Jurkat, Clone E6-1 (cell line): ENCODE results near the gene SMYD3.
"Not testable (repeated sequence)": the region's sequence is repeated elsewhere in the genome, so short reads cannot be mapped to it uniquely, and the experiment has no call there.

Experiments
- DNase-seq: peaks from one replicate; pipeline ENCODE4 v3.0.0-alpha.2; 2011; ENCODE audit warnings: low read depth, low spot score
- H3K4me3 ChIP-seq: 2 replicates; pipeline ENCODE4 v1.5.1; 2011; ENCODE audit warnings: mild to moderate bottlenecking, low read length, control low read depth, moderate library complexity

SMYD3 gene

GRCh38 chr1:246329900-246330299 lies 177.2 kb downstream of the SMYD3 start:
- DNase-seq: no peak
- H3K4me3 ChIP-seq: no peak overlapping the region

- H3K4me3 ChIP-seq, DNase-seq: not testable (repeated sequence)
These were observed 177.8 kb downstream of the SMYD3 start for GRCh38 chr1:246329292-246329691.

GRCh38 chr1:246324711-246325110 lies 182.4 kb downstream of the SMYD3 start:
- no peak overlapping the region for H3K4me3 ChIP-seq
- no peak for DNase-seq

GRCh38 chr1:246324033-246324432 lies 183.0 kb downstream of the SMYD3 start:
- H3K4me3 ChIP-seq, DNase-seq: not testable (repeated sequence)

- no peak for DNase-seq
- H3K4me3 ChIP-seq: no peak overlapping the region
These were observed 186.8 kb downstream of the SMYD3 start for GRCh38 chr1:246320286-246320685.

DNA sequence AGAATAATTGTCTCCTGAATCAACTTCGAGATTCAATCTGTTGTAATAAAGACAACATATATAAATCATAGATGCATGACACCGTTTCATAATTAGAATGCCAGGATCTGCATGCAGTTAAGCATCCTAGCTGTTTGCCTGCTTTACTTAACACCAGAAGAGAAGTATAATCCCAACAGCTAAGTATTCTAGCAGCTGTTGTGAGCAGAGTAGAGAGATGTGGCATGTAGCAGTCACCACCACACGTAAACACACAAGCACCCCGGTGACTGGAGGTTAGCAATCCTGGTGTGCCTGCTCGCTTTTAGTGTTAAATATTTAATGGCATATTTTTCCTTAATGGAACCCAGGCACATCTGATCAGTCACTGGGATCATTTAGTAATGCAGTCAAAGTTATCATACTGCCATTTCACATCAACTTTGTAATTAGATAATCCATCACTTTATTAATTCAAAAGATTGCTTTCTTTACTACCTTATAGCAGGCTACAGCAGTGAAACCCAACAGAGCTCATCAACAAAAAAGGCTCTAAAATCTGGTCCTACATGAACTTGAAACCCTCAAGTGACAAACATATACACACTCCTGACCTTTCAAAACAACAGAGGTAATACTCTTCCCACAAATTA lies 187.9 kb downstream of the SMYD3 start:
- no peak overlapping the region for H3K4me3 ChIP-seq
- DNase-seq: no peak

DNA sequence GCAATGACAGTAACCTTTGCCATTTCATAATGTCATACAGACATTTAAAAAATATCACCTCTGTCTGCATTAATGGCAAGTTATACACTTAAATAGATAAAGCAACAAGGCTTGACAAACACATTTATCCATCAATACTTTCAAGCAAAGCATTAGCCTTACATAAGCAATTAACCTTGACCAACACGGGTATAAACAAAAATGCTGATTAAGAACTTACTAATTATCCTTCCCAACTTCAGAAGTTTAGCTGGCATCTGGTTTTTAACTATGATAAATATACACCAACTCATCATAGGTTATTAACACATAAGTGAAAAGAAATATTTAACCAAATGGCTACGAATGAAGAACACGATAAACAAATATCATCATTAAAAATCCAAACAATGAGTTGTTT lies 188.5 kb downstream of the SMYD3 start:
- H3K4me3 ChIP-seq: no peak overlapping the region
- DNase-seq: no peak

DNA sequence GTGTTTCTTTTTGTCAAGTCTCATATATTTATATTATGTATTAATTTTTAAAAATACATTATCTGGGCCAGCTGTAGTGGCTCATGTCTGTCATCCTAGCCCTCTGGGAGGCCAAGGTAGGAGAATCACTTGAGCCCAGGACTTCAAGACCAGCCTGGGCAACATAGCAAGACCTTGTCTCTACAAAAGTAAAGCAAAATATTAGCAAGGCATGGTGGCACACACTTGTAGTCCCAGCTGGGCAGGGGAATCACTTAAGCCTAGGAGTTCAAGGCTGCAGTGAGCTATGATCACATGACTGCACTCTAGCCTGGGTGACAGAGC lies 189.1 kb downstream of the SMYD3 start:
- H3K4me3 ChIP-seq: no peak overlapping the region
- DNase-seq: no peak

DNA sequence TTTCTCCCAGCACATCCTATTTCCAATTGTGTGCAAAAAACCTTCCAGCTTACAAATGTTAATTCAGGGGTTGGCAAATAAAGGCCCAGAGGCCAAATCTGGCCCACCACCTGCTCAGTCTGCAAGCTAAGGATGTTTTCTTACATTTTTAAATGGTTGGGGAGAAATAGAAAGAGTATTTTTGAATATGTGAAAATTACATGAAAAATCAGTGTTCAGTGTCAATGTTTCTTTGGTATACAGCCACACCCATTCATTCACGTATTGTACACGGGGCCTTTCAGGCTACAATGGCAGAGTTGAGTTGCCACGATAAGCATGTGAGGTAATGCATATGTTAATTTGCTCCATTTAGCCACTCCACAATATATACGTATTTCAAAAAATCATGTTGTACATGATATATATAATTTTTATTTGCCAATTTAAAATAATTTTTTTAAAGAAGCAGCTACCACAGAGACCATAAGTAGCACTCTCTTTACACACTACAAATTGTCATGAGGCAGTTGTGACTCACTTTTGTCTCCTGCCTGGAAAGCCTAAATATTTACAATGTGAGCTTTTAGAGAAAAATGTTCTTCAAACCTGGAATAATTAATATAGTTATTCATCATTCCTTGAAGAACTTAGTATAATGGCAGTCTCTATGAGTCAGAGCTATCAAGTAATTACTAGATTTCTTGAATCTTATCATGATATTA lies 189.6 kb downstream of the SMYD3 start:
- no peak for DNase-seq
- H3K4me3 ChIP-seq: no peak overlapping the region

DNA sequence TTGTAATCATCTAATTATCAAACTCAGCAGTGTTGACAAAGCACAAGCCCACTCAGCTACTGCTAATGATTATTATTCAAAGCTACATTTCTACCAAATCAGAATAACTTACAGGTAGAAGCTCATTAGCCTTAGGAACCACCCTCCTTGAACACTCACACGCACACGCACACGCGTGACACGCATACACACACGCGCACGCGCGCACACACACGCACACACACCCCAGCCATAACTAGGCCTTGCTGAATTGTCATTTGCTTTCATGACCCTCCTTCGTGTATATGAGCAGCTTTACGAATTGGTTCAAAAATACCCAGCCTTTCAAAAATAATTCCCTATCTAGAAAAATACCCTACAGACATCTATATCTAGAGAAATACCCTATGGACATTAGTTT lies 195.6 kb downstream of the SMYD3 start:
- H3K4me3 ChIP-seq: no peak overlapping the region
- DNase-seq: no peak

DNA sequence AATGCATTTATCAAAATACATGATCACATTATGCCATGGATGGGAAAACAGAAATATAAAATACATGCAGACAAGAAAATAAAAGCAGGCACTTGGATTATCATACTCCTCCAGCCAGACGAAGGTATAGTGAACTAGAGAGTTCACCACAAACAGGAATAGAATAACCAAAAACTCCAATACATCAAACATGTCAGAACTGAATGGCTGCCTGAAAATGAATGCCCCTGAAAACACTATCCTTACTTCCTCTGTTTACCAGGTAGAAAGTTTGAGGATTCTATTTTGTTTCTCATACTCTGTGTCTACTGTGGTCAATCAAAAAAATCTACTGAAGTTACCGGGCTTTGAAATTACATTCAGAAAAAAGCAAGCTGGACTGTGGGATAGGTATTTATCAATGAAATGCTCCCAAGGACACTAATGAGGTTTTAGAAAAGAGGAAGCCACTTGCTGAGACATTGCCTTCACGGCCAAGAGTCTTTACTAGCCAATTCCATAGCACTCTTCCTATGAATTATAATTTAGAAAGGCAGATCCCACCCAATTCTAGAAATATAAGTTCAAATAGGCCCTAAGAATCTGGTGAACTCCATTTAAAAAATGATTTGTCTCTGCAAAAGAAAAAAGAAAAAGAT lies 197.7 kb downstream of the SMYD3 start:
- no peak for DNase-seq
- no peak overlapping the region for H3K4me3 ChIP-seq

DNA sequence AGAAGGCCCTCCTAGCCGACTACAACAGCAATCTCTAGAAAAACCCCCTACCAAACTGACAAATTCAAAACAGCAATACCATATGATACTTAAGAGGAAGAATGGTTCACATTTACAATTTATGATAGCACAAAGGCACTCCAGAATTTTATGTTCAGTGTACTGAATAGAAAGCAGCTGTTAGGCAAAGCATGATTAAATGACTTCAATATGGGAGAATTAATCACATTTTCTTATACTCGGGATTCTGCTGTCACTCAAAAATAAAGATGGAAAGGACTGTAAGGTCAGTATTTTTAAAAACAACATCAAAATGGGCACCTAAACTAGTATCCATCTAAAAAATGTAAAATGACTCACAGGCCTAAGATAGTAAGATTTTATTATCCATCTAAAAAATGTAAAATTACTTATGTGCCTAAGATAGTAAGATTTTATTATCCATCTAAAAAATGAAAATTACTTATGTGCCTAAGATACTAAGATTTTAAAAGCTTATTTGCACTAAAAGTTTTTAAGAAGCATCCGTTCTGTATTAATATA lies 198.5 kb downstream of the SMYD3 start:
- no peak overlapping the region for H3K4me3 ChIP-seq
- DNase-seq: no peak

- H3K4me3 ChIP-seq: no peak overlapping the region
- no peak for DNase-seq
These were observed 200.6 kb downstream of the SMYD3 start for GRCh38 chr1:246306415-246307037.

DNA sequence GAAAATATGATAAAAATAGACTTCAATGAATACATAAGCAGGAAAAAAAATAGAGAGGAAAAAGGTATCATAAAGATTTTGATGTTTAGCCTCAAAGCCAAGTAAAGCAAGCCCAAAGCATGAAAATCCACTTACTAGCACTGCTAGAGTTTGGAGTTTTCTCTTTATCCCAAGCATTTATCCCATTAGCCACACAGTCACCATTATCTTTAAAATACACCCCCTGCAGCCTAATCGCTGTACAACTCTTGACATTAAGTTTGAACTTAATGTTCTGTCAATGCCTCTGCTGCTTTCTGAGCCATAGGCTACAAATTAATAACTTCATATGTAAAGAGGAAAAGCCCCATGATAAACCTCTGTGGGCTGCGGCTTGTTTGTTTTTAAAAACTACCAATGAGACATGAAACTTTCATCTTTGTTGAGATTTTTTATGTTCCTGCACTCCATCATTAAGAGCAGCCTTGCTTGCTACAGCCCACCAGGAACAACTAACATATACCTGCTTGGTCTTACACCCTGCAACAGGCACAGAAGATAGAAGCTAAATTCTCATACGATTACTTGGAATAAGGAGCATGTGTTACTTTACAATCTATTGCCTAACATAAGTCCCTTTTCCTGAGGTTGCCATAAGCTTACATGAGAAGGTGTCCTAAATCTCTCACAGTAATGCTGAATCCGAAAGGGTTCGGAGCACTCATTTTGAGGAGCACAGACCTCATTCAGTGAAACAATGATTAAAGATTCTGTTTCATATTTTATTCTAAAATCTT lies 202.4 kb downstream of the SMYD3 start:
- DNase-seq: no peak
- H3K4me3 ChIP-seq: no peak overlapping the region

DNA sequence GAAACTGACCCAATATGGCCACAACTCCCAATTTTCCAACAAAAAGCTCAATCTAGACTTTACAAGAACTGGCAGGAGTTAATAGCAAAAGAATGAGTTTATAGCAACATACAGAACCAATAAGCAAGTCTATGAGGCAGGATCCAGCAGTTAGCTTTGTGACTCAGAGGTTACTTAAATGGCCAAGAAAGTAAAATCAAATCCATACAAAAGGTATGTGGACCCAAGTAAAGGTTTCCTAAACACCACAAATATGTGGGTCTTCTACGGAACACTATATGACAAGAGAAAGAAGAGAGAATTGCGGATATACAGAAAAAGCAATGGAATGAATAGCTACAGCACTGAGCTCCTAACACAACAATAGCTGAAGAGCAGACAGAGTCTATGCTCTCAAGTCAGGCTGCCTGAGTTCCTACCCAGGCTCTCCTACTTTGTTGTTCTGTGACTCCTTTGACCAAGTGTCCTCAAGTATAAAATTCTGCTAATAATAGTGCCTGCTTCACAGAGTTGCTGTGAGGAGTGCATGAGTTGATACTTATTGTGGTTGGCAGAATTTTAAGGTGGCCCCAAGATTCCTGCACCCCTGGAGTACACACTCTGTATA lies 204.3 kb downstream of the SMYD3 start:
- H3K4me3 ChIP-seq: no peak overlapping the region
- no peak for DNase-seq

- H3K4me3 ChIP-seq: no peak overlapping the region
- no peak for DNase-seq
These were observed 204.8 kb downstream of the SMYD3 start for GRCh38 chr1:246302251-246302625.

DNA sequence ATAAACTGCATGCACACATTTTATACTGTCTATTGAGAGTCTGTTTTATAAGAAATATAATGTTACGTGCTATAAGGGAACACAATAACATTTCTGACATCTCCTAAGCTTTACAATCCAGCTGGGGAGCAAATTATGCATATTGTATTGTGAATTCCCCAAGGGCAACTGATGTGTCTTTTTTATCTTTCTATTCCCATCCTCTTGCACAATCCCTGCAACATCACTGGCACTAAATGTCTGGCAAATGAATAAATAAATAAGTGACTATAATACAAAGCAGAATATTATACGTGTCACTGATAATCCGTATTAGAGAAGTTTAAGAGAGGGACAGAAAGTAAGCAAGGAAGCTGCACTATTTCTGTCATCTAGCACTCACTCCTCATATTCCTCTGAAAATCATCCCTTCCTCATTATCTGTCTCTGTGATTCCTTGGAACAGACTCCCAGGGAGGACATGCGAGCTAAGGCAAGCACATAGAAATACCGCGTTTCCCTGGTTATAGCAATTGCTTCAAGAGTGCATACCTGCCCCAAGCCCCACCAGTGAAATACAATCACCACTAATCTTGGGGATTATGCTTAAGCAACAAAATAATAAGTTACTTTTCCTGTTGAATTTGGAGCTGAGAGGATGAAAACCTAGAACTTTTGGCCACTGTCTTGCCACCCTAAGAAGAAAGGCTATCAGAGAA lies 205.4 kb downstream of the SMYD3 start:
- no peak overlapping the region for H3K4me3 ChIP-seq
- DNase-seq: no peak
